IPS DF 6.9 (cell line): Measurements from ENCODE around the gene PREX1.

Experiments used
- DNase-seq: peaks from one replicate; pipeline ENCODE4 v3.0.0-alpha.2; 2013; ENCODE audit warnings: low read depth, low spot score
- H3K27ac ChIP-seq: one replicate; pipeline ENCODE4 v1.5.1; 2013; ENCODE audit warnings: low read length, control low read depth
- H3K27me3 ChIP-seq: 2 replicates; pipeline ENCODE4 v1.6.1; 2013; ENCODE audit warnings: mild to moderate bottlenecking, low read length; ENCODE audit not compliant: control insufficient read depth, insufficient read depth
- H3K36me3 ChIP-seq: 2 replicates; pipeline ENCODE4 v1.6.1; 2013; ENCODE audit warnings: low read length; ENCODE audit not compliant: control insufficient read depth, insufficient read depth
- H3K4me1 ChIP-seq: 2 replicates; pipeline ENCODE4 v1.6.1; 2013; ENCODE audit warnings: low read length; ENCODE audit not compliant: control insufficient read depth, insufficient read depth
- H3K4me3 ChIP-seq: 2 replicates; pipeline ENCODE4 v1.5.1; 2013; ENCODE audit warnings: mild to moderate bottlenecking, low read length
- H3K9me3 ChIP-seq: 2 replicates; pipeline ENCODE4 v1.6.1; 2013; ENCODE audit warnings: low read length, inconsistent platforms; ENCODE audit not compliant: control insufficient read depth, insufficient read depth
- WGBS: extraction: QIAGEN DNeasy Blood & Tissue Kit; methylation state at CpG from one replicate; pipeline ENCODE4 v1.1.7; 2013; ENCODE audit warnings: mixed read lengths, missing lambda C conversion rate; ENCODE audit not compliant: insufficient read length, insufficient coverage; 5-methylcytosine and 5-hydroxymethylcytosine counted together

The PREX1 gene

DNA sequence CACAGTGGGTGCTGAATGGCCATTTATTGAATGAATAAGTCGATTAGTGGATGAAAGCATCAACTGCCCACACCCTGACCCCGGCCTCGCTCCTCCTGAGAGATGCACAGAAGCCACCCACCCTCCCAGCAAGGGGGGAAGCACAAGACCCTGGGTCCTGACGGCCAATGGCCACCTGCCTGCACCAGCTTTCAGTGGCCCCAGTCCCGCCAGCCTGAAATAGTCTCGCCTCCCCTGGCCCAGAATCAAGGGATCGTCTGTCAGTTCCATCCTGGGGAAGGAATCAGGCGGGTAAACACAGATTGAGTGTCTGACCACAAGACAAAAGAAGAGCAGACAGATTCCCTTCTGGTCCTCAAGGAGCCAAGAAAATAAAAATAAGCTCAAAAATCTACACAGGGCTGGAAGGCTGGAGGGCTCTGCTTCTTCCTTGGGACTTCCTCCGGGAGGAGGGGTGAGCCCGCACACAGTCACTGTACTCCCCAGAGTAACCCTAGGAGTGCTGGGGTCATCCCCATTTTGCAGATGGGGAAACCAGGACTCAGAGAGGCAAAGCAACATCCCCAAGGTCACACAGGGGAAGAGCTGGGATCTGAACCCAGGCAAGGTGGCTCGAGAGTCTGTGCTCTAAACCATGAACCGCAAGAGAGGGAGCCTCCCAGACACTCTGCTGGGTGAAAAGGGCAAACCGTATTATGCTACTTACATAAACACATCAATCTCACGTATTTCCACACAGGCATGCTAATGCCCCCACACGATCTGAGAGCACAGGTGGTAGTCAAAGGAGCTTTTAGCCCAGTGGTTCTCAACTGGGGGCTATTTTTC, 7.8 kb downstream of the PREX1 start:
- WGBS: no CpG with 5 or more reads among the region's 15 CpGs
- no peaks in the 10 kb centered on the region for H3K9me3 ChIP-seq
- no peak overlapping the region for H3K27ac ChIP-seq
- H3K4me3 ChIP-seq: no peak overlapping the region
- no peaks in the 10 kb centered on the region for H3K36me3 ChIP-seq
- no peaks in the 10 kb centered on the region; the same call in 1 of the 2 replicates for H3K27me3 ChIP-seq
- DNase-seq: no peak
- 0 out of 2 replicates have a peak, but pooled peaks cover 3% of the 10 kb centered on the region for H3K4me1 ChIP-seq

DNA sequence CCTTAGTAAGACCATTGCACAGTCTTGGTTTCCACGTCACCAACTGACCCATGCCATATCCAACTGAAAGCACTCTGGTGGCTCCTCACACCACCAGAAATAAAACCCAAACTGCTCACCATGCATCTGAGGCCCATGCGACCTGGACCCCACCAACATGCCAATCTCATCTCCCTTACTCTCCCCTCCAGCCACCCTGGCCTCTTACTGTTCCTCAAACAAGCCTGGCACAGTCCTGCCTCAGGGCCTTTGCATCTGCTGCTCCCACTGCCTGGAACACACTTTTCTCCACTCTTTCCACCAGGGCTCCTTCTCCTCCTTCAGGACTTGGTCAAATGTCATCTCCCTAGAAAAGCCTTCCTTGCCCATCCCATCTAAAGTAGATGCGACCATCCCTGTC, 8.7 kb downstream of the PREX1 start:
- H3K27me3 ChIP-seq: no peaks in the 10 kb centered on the region
- no peak overlapping the region for H3K4me3 ChIP-seq
- no CpG with 5 or more reads among the region's 3 CpGs for WGBS

DNA sequence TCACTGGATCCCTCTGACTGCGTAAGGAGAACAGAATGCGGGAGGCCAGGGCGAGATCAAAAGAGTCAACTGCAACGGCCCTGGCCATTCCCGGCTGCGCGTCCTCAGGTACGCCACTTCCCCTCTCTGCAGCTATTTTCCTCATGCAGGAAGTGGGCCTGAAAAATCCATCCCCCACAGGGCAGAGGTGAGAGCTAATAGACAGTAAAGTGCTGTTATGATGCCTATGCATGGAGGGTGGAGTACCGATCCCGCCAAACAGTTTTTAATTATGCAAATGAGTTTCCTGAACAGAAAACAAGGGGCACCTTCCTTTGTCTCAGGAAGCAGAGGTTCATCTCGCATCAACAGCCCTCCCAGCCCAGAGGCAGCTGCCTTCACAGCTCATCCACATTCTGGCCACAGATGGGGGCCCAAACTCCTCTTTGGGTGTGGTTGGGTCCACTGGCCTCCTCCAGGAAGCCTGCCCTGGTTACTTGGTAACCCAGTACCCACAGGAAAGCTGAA, 9.3 kb downstream of the PREX1 start:
- Histone ChIP-seq H3K36me3 (no peaks in the 10 kb centered on the region), H3K27ac (no peak overlapping the region), H3K9me3 (no peaks in the 10 kb centered on the region), H3K4me1 (0 out of 2 replicates have a peak, but pooled peaks cover 3% of the 10 kb centered on the region), H3K4me3 (no peak overlapping the region), H3K27me3 (no peaks in the 10 kb centered on the region)
- WGBS: no CpG with 5 or more reads among the region's 11 CpGs
- DNase-seq: no peak

More for the DNA sequence above, 8.7 kb downstream of the PREX1 start:
- no peaks in the 10 kb centered on the region for H3K9me3 ChIP-seq
- DNase-seq: no peak
- 0 out of 2 replicates have a peak, but pooled peaks cover 3% of the 10 kb centered on the region for H3K4me1 ChIP-seq
- H3K27ac ChIP-seq: no peak overlapping the region
- no peaks in the 10 kb centered on the region for H3K36me3 ChIP-seq

DNA sequence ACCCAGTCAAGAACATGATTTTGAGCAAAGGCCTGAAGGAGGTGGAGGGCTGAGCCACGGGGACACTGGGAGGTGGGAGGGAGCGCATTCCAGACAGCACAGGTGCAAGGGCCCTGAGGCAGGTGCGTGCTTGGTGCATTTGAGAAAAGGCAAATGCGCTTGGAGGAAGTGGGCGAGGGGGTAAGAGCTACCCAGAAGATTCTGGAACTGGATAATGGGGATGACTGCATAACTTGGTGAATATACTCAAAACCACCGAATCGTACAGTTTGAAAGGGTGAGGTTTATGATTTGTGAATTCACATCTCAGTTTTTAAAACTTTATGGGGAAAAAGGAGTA, 9.8 kb downstream of the PREX1 start:
- Histone ChIP-seq H3K4me1 (0 out of 2 replicates have a peak, but pooled peaks cover 3% of the 10 kb centered on the region), H3K4me3 (no peak overlapping the region), H3K9me3 (no peaks in the 10 kb centered on the region), H3K27ac (no peak overlapping the region), H3K27me3 (no peaks in the 10 kb centered on the region), H3K36me3 (no peaks in the 10 kb centered on the region)
- WGBS: no CpG with 5 or more reads among the region's 7 CpGs
- no peak for DNase-seq

DNA sequence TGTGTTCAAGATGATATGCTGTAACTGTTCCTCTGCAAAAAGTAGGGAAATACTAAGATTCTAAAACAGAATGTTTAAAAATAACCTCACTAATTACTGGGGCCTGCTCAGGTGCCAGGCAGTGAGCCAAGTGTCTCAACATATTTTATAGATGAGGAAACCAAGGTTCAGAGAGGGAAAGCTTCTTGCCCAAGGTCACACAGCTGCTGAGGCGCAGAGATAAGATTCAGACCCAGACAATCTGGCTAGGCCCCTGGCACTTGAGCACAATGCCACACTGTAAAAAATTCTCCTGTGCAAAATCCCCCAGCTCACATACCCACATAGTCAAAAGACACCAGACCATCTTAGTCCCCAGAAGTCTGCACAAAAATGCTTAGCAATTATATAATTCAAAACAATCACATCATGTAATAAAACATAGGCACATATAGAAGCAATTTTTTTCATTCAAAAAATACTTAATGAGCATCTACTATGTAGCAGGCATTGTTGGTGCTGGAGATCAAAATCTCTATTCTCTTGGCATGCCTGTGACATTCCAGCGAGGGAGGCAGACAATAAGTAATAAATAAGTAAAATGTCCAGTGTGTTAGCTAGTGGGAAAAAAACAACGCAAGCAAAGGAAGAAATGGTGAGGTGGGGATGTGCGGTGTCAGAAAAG, 10.3 kb downstream of the PREX1 start:
- no peaks in the 10 kb centered on the region for H3K9me3 ChIP-seq
- no peak overlapping the region for H3K27ac ChIP-seq

DNA sequence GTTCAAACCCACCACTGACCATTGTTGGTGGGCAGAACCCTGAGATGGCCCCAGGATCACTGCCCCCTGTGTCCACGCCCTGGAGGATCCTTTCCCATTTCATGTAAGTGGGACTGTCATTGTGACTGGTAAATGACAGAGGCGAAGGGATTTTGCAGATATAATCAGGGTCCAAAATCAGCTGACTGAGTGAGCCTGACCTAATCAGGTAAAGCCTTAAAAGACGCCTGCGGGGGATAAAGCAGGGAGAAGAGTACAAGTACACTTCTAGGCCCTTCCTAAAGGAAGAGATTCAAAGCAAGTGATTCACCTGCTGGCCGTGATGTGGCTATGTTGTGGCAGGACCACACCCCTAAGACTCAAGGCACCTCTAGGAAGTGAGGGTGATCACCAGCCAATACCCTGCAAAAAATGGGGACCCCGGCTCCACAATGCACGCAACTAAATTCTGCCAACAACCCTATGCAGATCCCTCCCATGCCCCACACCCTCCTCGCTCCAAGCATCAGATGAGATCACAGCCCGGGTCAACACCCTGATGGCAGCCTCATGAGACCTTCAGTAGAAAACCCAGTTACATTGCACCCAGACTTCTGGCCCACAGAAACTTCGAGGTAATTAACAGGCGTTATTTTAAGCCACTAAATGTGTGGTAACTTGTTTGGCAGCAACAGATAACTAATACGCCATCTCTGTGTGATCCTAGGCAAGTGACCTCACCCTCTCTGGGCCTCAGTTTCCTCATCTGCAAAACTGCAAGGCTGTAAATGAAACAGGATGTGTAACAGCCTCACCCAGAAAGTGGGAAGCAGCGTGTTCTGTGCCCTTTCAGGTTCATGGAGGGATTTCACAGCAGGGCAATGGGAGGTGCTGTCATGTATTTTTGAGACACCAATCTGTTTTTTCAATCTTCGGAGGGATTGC, 11.3 kb downstream of the PREX1 start:
- no CpG with 5 or more reads among the region's 14 CpGs for WGBS
- Histone ChIP-seq H3K9me3 (no peaks in the 10 kb centered on the region), H3K4me1 (0 out of 2 replicates have a peak, but pooled peaks cover 3% of the 10 kb centered on the region), H3K27ac (no peak overlapping the region), H3K27me3 (no peaks in the 10 kb centered on the region), H3K36me3 (no peaks in the 10 kb centered on the region), H3K4me3 (no peak overlapping the region)
- DNase-seq: no peak

More for the DNA sequence above, 10.3 kb downstream of the PREX1 start:
- Histone ChIP-seq H3K4me3 (no peak overlapping the region), H3K27me3 (no peaks in the 10 kb centered on the region), H3K36me3 (no peaks in the 10 kb centered on the region), H3K4me1 (0 out of 2 replicates have a peak, but pooled peaks cover 3% of the 10 kb centered on the region)
- no CpG with 5 or more reads among the region's 4 CpGs for WGBS
- no peak for DNase-seq

DNA sequence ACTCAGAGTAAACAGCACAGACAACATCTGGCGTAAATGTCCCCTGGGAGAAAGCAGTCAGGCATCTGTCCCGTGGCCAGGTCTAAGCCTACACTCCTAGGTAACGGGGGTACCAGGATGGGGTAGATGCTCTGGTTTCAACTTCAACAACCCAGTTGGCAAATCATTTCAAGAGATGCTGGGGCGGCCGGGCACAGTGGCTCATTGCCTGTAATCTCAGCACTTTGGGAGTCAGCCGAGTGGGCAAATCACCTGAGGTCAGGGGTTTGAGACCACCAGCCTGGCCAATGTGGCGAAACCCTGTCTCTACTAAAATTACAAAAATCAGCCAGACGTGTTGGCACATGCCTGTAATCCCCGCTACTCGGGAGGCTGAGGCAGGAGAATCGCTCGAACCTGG, 12.3 kb downstream of the PREX1 start:
- H3K4me1 ChIP-seq: 0 out of 2 replicates have a peak, but pooled peaks cover 3% of the 10 kb centered on the region
- DNase-seq: no peak
- no CpG with 5 or more reads among the region's 12 CpGs for WGBS
- H3K4me3 ChIP-seq: no peak overlapping the region
- H3K36me3 ChIP-seq: no peaks in the 10 kb centered on the region
- no peaks in the 10 kb centered on the region for H3K9me3 ChIP-seq
- H3K27me3 ChIP-seq: no peaks in the 10 kb centered on the region
- no peak overlapping the region for H3K27ac ChIP-seq

DNA sequence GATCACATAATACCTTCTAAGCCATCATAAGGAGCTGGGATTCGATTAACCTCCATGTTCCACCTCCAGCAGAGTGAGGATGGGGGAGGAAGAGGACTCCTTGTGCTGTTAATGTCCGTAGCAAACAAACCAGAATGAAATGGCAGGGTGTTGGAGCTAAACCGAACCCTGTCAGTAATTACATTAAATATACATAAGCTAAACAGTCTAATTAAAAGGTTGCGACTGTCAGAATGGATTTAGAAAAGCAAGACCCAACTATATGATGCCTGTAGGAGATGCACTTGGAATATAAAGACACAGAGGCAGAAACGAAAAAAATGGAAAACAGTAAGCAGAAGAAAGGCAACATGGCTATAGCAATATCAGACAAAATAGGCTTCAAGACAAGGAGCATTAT, 13.2 kb downstream of the PREX1 start:
- Histone ChIP-seq H3K27ac (no peak overlapping the region), H3K4me3 (no peak overlapping the region), H3K36me3 (no peaks in the 10 kb centered on the region), H3K27me3 (no peaks in the 10 kb centered on the region), H3K4me1 (0 out of 2 replicates have a peak, but pooled peaks cover 1% of the 10 kb centered on the region), H3K9me3 (no peaks in the 10 kb centered on the region)
- no peak for DNase-seq
- WGBS: no CpG with 5 or more reads among the region's 5 CpGs

DNA sequence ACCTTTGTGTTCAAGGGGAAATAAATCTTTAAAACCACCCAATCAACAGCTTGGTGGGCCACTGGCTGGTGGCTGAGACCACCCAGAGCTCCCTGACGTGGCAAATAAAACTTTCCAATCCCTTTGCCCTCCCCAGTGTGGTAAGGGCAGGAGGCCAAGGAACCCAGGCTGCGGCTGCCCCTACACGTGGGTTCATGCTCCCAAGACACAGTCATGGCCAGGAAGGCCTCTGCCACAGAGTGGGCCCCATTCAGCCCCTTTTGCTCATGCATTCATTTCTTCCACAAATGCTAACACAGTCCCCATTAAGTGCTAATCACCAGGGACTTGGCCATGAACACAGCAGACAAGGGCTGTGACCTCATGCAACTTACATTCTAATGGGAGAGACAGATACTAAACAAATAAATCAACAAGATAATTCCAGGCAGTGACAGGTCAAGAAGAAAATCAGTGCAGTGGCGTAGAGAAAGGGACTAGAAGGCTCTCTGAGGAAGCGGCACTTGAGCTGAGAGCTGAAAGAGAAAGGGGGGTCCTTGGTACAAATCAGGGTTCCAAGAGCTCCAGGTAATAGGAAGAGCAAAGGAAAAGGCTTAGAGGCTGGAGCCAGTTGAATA, 13.8 kb downstream of the PREX1 start:
- no peaks in the 10 kb centered on the region for H3K9me3 ChIP-seq
- no peaks in the 10 kb centered on the region for H3K36me3 ChIP-seq
- no CpG with 5 or more reads among the region's 5 CpGs for WGBS
- DNase-seq: no peak
- no peaks in the 10 kb centered on the region for H3K27me3 ChIP-seq
- H3K4me1 ChIP-seq: 0 out of 2 replicates have a peak, but pooled peaks cover 1% of the 10 kb centered on the region
- H3K4me3 ChIP-seq: no peak overlapping the region
- H3K27ac ChIP-seq: no peak overlapping the region

DNA sequence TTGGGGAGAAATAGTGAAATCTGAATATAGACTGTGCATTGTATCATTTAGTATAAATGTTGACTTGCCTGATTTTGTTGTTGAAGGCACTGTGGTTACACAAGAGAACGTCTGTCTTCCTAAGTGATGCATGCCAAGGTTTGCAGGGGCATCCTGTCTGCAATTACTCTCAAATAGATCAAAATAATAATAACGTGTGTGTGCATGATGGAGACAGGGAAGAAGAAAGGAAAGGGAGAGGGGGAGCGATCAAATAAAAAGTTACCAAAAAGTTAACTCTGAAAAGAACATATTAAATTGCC, 14.4 kb downstream of the PREX1 start:
- no peaks in the 10 kb centered on the region for H3K27me3 ChIP-seq
- no peak overlapping the region for H3K27ac ChIP-seq
- no peaks in the 10 kb centered on the region for H3K4me1 ChIP-seq
- no peak for DNase-seq
- no peak overlapping the region for H3K4me3 ChIP-seq
- no peaks in the 10 kb centered on the region for H3K36me3 ChIP-seq
- H3K9me3 ChIP-seq: no peaks in the 10 kb centered on the region
- no CpG with 5 or more reads among the region's 3 CpGs for WGBS
